NT2/D1 (cell line): ENCODE data around the gene NOL3.

Experiments
- SUZ12 ChIP-seq: IDR thresholded peaks from 2 replicates; pipeline ENCODE4 v1.6.1; 2011; ENCODE audit not compliant: insufficient read length, insufficient read depth; ENCODE audit errors: extremely low read depth
- YY1 ChIP-seq: IDR thresholded peaks from 2 replicates; pipeline ENCODE4 v1.6.1; 2011; ENCODE audit not compliant: insufficient read length, insufficient read depth
- ZNF274 ChIP-seq: IDR thresholded peaks from 2 replicates; pipeline ENCODE4 v1.6.1; 2011; ENCODE audit warnings: mild to moderate bottlenecking, low read depth, low read length

- TF ChIP-seq ZNF274 (no peak), YY1 (no peak), SUZ12 (no peak)
These were observed 21.2 kb downstream of the NOL3 start for GRCh38 chr16:67191411-67191994.
